Islet of Langerhans (tissue), 1 donor: Measurements from ENCODE around the gene ITPR1.

Experiments
- FAIRE-seq: peaks from one replicate; lab custom pipeline; 2011; peaks lifted over from hg19 to GRCh38; lab: Jason Lieb, UNC

Gene ITPR1

GRCh38 chr3:4834403-4834866, 341.3 kb downstream of the ITPR1 start:
- FAIRE-seq: no peak

GRCh38 chr3:4835616-4836043, 342.5 kb downstream of the ITPR1 start:
- no peak for FAIRE-seq

GRCh38 chr3:4836516-4836915, 343.4 kb downstream of the ITPR1 start:
- no peak for FAIRE-seq

- no peak for FAIRE-seq
These were observed 344.3 kb downstream of the ITPR1 start for GRCh38 chr3:4837374-4837930.

GRCh38 chr3:4838621-4839022, 345.5 kb downstream of the ITPR1 start:
- no peak for FAIRE-seq

- FAIRE-seq: no peak
These were observed 346.1 kb downstream of the ITPR1 start for GRCh38 chr3:4839278-4839677.

- no peak for FAIRE-seq
These were observed 348.1 kb downstream of the ITPR1 start for GRCh38 chr3:4841225-4841624.

- FAIRE-seq: no peak
These were observed 348.8 kb downstream of the ITPR1 start for GRCh38 chr3:4841776-4842440.

- no peak for FAIRE-seq
These were observed 350.5 kb downstream of the ITPR1 start for GRCh38 chr3:4843619-4844018.

GRCh38 chr3:4845882-4846281, 352.7 kb downstream of the ITPR1 start:
- no peak for FAIRE-seq

GRCh38 chr3:4846543-4846942, 353.4 kb downstream of the ITPR1 start:
- no peak for FAIRE-seq

GRCh38 chr3:4848176-4848825, 355.2 kb downstream of the ITPR1 start:
- FAIRE-seq: no peak

- no peak for FAIRE-seq
These were observed 356.0 kb downstream of the ITPR1 start for GRCh38 chr3:4849136-4849535.

- FAIRE-seq: no peak
These were observed 356.6 kb downstream of the ITPR1 start for GRCh38 chr3:4849739-4850138.

- FAIRE-seq: no peak
These were observed 357.2 kb downstream of the ITPR1 start for GRCh38 chr3:4850211-4850927.

- FAIRE-seq: no peak
These were observed 357.7 kb downstream of the ITPR1 start for GRCh38 chr3:4850928-4851265.

- FAIRE-seq: no peak
These were observed 359.9 kb downstream of the ITPR1 start for GRCh38 chr3:4852780-4853748.

- no peak for FAIRE-seq
These were observed 360.6 kb downstream of the ITPR1 start for GRCh38 chr3:4853749-4854140.

GRCh38 chr3:4855676-4856075, 362.5 kb downstream of the ITPR1 start:
- no peak for FAIRE-seq

GRCh38 chr3:4856136-4856535, 363.0 kb downstream of the ITPR1 start:
- no peak for FAIRE-seq

GRCh38 chr3:4856564-4856963, 363.4 kb downstream of the ITPR1 start:
- no peak for FAIRE-seq

GRCh38 chr3:4856986-4857385, 363.8 kb downstream of the ITPR1 start:
- FAIRE-seq: no peak
